Mammary epithelial cell (primary cell): ENCODE measurements around the gene MYO5A.

Experiments used
- CTCF ChIP-seq, 2 donors: IDR thresholded peaks in 1 of 2; conservative IDR thresholded peaks in 1 of 2; 2 replicates each; pipeline ENCODE4 v1.5.1; 2011 to 2012; ENCODE audit warnings: inconsistent platforms in 2 of 2, low read length in 2 of 2, mild to moderate bottlenecking in 2 of 2, control low read depth in 1 of 2, low read depth in 1 of 2; ENCODE audit not compliant: insufficient read depth in 1 of 2; ENCODE audit errors: extremely low read depth in 1 of 2
- EZH2 ChIP-seq: IDR thresholded peaks from 2 replicates; pipeline ENCODE4 v1.6.1; 2012; ENCODE audit warnings: low read length, inconsistent platforms, borderline replicate concordance

DNA sequence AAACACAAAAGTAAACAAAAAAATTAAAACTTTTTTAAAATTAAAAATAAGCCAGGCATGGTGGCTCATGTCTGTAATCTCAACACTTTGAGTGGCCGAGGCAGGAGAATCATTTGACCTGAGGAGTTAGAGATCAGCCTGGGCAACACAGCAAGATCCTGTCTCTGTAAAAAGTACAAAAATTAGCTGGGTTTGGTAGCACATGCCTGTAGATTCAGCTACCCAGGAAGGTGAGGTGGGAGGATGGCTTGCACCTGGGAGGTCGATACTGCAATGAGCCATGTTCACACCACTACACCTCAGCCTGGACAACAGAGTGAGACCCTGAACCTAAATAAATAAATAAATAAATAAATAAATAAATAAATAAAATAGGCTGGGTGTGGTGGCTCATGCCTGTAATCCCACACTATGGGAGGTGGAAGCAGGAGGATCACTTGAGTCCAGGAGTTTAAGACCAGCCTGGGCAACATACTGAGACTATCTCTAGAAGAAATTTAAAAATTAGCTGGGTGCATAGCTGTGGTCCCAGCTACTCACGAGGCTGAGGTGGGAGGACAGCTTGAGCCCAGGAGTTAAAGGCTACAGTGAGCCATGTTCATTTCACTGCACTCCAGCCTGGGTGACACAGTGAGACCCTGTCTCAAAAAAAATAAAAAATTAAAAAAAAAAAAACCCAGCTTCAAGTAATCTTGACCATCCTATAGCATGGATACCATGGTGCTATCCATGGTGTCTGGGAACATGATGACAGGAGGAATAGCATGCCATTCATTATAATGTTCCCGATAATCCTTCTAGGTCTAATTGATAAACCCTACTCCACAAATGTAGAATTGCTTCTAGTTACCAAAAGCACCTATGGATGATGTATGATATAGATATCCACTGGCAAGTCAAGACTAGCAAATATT, 4.2 kb downstream of the MYO5A start:
- TF ChIP-seq CTCF (conservative IDR thresholded peaks at IDR 0.05 in 1 of 2, IDR thresholded peaks at IDR 0.05 in 1 of 2; ENCODE audit: extremely low read depth in 1 of 2, insufficient read depth in 1 of 2, low read depth in 1 of 2, low read length in 2 of 2) (no peak), EZH2 (no peak)
